Inflammatory macrophage treated with lipopolysaccharide for 4 hours (primary cell): Measurements from ENCODE around the gene TMEM132C.

Experiments
- DNase-seq: peaks from one replicate; pipeline ENCODE4 v3.0.0-alpha.2; 2020

The TMEM132C gene

GRCh38 chr12:128619263-128619662, 352.3 kb downstream of the TMEM132C start:
- DNase-seq: no peak

- DNase-seq: no peak
Observed at GRCh38 chr12:128621304-128621703, 354.3 kb downstream of the TMEM132C start.

- DNase-seq: no peak
Observed at GRCh38 chr12:128623748-128624147, 356.8 kb downstream of the TMEM132C start.

- DNase-seq: no peak
Observed at GRCh38 chr12:128626808-128627320, 359.9 kb downstream of the TMEM132C start.

- no peak for DNase-seq
Observed at GRCh38 chr12:128627659-128628058, 360.7 kb downstream of the TMEM132C start.

GRCh38 chr12:128629979-128630378, 363.0 kb downstream of the TMEM132C start:
- DNase-seq: no peak

- DNase-seq: no peak
Observed at GRCh38 chr12:128637642-128638606, 371.0 kb downstream of the TMEM132C start.

GRCh38 chr12:128639089-128639488, 372.1 kb downstream of the TMEM132C start:
- no peak for DNase-seq

- DNase-seq: no peak
Observed at GRCh38 chr12:128643155-128643554, 376.2 kb downstream of the TMEM132C start.

- peak; percentile 1 for DNase-seq
Observed at GRCh38 chr12:128644664-128645296, 377.8 kb downstream of the TMEM132C start.

GRCh38 chr12:128649902-128650301, 382.9 kb downstream of the TMEM132C start:
- no peak for DNase-seq

GRCh38 chr12:128652136-128652751, 385.3 kb downstream of the TMEM132C start:
- DNase-seq: no peak

- no peak for DNase-seq
Observed at GRCh38 chr12:128654468-128654867, 387.5 kb downstream of the TMEM132C start.

- no peak for DNase-seq
Observed at GRCh38 chr12:128657378-128657777, 390.4 kb downstream of the TMEM132C start.

- DNase-seq: no peak
Observed at GRCh38 chr12:128660532-128661225, 393.7 kb downstream of the TMEM132C start.

- no peak for DNase-seq
Observed at GRCh38 chr12:128661226-128661569, 394.2 kb downstream of the TMEM132C start.

GRCh38 chr12:128662101-128662500, 395.1 kb downstream of the TMEM132C start:
- DNase-seq: no peak

GRCh38 chr12:128664501-128664900, 397.5 kb downstream of the TMEM132C start:
- DNase-seq: no peak

- DNase-seq: no peak
Observed at GRCh38 chr12:128667193-128667592, 400.2 kb downstream of the TMEM132C start.

- no peak for DNase-seq
Observed at GRCh38 chr12:128671528-128672042, 404.6 kb downstream of the TMEM132C start.

- no peak for DNase-seq
Observed at GRCh38 chr12:128672428-128672827, 405.5 kb downstream of the TMEM132C start.

- no peak for DNase-seq
Observed at GRCh38 chr12:128672893-128673292, 405.9 kb downstream of the TMEM132C start.

- no peak for DNase-seq
Observed at GRCh38 chr12:128675576-128675975, 408.6 kb downstream of the TMEM132C start.
